Measurements from ENCODE around the gene HOXC9.

The HOXC9 gene

DNA sequence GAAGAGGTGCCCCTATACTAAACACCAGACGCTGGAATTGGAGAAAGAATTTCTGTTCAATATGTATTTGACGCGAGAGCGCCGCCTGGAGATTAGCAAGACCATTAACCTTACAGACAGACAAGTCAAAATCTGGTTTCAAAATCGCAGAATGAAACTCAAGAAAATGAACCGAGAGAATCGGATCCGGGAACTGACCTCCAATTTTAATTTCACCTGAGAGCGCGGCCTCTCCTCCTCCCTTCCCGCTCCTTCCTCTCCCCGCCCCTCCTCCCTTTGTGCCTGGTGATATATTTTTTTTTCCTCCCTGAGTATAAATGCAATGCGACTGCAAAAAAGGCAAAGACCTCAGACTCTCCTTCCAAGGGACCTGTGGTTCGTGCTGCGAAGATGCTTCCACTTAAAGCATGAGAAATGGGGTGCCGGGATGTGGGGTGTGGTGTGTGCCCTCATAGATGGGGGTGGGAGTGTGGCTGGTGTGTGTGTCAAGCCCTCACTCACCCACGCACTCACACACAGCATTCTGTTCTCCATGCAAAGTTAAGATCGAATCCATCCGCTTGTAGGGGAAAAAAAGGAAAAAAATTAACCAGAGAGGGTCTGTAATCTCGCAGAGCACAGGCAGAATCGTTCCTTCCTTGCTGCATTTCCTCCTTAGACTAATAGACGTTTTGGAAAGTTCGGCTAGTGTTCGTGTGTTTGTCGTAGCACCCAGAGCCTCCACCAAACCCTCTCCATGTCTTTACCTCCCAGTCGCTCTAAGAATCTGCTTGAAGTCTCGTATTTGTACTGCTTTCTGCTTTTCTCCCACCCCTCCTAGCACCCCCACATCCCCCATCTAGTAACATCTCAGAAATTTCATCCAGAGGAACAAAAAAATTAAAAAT is 10.5 kb upstream of the HOXC9 start:
- no peak for DNase-seq

GRCh38 chr12:53990311-53991076 is 9.5 kb upstream of the HOXC9 start:
- DNase-seq: no peak

- no peak for DNase-seq
These were observed 8.9 kb upstream of the HOXC9 start for GRCh38 chr12:53991077-53991460.

DNA sequence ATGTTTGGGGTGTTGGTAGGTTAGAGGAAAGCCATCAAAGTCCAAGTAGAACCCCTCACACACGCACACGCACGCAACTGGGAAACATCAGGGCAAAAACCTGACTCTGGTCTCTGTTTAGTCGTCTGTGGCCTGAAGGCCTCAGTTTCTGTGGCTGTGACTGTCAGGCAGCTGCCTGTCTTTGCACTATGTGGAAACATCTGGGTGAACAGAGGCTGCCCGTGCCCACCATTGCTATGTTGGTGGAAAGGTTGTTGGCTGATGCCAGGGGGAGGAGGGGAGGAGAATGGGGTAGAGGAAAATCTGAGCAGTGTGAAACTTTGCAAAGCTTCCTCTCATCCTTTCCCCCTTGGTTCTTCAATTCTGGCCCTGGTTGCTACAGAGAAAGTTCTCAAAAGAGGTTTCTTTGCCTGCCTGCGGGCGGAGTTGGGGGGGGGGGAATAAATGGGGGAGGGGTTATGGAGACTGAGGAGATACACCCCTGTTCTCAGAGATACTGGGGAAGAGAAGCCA is 7.5 kb upstream of the HOXC9 start:
- no peak for DNase-seq

GRCh38 chr12:53993162-53994008 is 6.6 kb upstream of the HOXC9 start:
- DNase-seq: no peak

DNA sequence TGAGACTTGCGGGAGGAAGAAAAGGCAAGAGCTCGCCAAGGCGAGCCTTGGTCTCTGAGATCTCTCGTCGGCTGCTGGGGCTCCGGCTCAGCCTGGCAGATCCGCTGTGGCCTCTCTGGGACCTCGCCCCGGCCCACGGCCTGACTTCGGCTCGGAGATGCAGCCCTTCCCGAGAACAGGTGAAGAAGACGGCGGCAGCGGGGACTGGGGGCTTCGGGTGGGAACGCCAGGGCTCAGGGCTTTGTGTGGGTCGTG is 6.0 kb upstream of the HOXC9 start:
- DNase-seq: no peak

- DNase-seq: no peak
These were observed 5.5 kb upstream of the HOXC9 start for GRCh38 chr12:53994264-53995001.

DNA sequence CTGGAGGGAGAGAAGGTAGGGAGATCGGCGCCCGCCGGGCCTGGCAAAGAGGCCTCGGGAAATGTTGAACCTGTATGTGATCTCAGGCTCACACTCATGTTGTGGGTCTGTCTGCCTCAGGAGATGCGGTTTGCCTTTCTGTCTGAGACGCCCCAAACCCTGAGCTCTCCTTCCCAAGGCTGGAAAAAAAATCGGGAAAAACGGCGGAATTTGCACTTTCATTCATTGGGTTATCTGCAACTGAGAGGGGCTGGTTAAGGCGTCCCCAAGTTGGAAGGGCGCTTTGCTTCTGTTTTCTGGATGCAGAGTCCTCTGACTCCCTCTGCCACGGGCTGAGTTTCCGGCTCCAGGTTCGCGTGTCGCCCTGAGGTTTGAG is 5.0 kb upstream of the HOXC9 start:
- no peak for DNase-seq

GRCh38 chr12:53995378-53996239 is 4.4 kb upstream of the HOXC9 start:
- no peak for DNase-seq

- no peak for DNase-seq
These were observed 3.4 kb upstream of the HOXC9 start for GRCh38 chr12:53996240-53997203.

DNA sequence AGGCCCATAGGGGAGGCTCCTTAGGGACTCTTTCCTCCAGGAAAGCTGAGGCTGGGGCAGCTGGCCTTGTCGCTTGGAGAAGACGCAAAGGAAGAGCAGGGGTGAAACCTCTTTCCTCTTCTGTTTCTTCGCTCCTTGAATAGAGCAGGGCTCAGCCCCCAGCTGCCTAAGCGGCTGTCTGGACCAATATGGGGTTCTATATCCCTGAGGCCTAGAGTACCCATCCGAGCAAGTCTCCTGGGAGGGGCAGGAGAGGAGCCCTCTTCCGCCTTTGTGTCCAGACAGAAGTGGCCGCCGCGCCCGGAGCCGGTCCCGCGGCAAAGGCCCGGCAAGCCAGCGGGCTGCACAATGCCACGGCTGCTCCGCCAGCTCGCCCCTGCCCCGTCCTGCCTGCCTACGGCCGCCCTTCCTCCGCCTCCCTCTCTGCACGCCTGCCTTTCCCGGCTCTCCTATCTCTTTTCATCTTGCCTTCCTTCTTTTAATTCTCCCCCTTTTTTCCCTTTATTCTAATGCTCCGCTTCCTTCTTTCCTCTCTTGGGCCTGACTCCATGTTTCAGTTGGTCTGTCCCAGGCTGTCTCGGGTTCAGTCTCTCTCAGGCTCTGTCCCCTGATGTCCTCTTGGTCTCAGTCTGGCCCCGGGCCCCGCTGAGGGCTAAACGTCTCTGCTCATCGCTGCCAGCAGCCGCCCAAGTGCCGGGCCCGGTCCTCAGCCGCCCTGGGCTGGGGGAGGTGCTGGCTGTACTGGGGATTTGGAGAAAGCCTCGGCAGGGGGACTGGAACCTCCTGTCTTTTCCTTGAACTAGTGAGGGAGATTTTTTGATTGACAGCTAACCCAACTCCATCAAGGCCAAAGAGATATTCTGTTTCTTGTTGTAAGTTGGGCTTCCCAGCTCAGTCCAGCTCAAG is 2.5 kb upstream of the HOXC9 start:
- no peak for DNase-seq

GRCh38 chr12:53998110-53998899 is 1.7 kb upstream of the HOXC9 start:
- DNase-seq: no peak

DNA sequence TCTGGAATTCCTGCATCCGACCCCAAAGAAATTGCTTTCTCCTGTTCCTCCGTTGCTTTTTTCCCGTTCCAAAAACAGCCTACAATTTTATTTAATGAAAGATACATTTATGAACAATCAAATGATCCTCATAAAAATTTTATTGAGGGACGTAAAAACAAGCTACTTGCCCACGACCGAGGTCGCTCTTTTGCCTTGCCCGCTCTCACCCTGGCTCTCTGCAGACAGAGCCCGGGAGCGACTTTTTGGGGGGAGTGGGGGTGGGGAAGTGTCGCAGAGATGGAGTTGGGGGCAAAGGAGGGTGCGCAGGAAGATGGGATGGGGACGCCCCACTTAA is 1.1 kb upstream of the HOXC9 start:
- no peak for DNase-seq

DNA sequence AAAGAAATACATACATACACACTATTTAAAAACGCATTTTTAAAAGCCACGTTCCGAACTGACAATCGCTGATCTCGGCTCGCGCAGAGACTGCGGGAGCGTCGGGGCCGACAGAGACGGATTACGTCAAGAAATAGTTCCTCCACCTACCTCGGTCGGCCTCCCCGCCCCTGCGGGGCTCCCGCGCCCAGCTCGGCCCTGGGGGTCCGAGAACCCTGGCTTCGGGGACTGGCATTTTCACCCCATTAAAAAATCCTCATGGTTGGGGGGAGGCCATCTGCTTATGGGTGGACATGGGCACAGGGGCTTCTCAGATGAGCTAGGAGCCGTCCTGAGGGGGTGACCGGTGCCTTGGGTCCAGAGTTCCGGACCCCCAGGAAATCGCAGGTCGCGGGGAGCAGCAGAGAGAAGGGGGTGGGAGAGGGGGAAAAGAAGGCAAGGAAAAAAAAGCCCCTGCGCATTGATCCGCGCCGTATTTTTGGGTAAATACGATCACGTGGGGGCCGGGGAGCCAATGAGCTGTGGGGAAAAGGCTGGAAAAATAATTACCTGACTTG is 324 bp upstream of the HOXC9 start:
- DNase-seq: no peak

GRCh38 chr12:54001283-54002187 is 1.6 kb downstream of the HOXC9 start:
- DNase-seq: no peak

GRCh38 chr12:54002278-54002914 is 2.4 kb downstream of the HOXC9 start:
- no peak for DNase-seq
